ENCODE results near the gene PREB. TPM values are rescaled to one million over a fixed set of nuclear protein-coding genes. Genes with fewer than 3 reads are reported as not detected.
"Not testable (repeated sequence)": the region's sequence is repeated elsewhere in the genome, so short reads cannot be mapped to it uniquely, and the experiment has no call there.

Gene PREB
- polyA plus RNA-seq, 3 donors: 42.0 to 55.0 (median 46.4) TPM

GRCh38 chr2:27134781-27135477 is 493 bp upstream of the PREB start:
- DNase-seq (ENCODE audit: extremely low read depth in 1 of 11, low read depth in 9 of 11, low spot score in 4 of 11): no peak

- DNase-seq (ENCODE audit: extremely low read depth in 1 of 11, low read depth in 9 of 11, low spot score in 4 of 11): no peak
Observed at GRCh38 chr2:27133195-27133875, 1.1 kb downstream of the PREB start.

GRCh38 chr2:27131429-27131828 is 3.0 kb downstream of the PREB start:
- DNase-seq (ENCODE audit: extremely low read depth in 1 of 11, low read depth in 9 of 11, low spot score in 4 of 11): no peak

GRCh38 chr2:27130396-27130795 is 4.0 kb downstream of the PREB start:
- no peak for DNase-seq (ENCODE audit: extremely low read depth in 1 of 11, low read depth in 9 of 11, low spot score in 4 of 11)

- no peak for DNase-seq (ENCODE audit: extremely low read depth in 1 of 11, low read depth in 9 of 11, low spot score in 4 of 11)
Observed at GRCh38 chr2:27128668-27129571, 5.5 kb downstream of the PREB start.

GRCh38 chr2:27127883-27128667 is 6.4 kb downstream of the PREB start:
- DNase-seq (ENCODE audit: extremely low read depth in 1 of 11, low read depth in 9 of 11, low spot score in 4 of 11): no peak

GRCh38 chr2:27126252-27126710 is 8.2 kb downstream of the PREB start:
- DNase-seq (ENCODE audit: extremely low read depth in 1 of 11, low read depth in 9 of 11, low spot score in 4 of 11): no peak

GRCh38 chr2:27125104-27125503 is 9.3 kb downstream of the PREB start:
- no peak for DNase-seq (ENCODE audit: extremely low read depth in 1 of 11, low read depth in 9 of 11, low spot score in 4 of 11)

GRCh38 chr2:27123302-27124150 is 10.9 kb downstream of the PREB start, which contains the start of gene ABHD1:
Gene ABHD1, plus strand, starts transcription at chr2:27123815. Its CDS starts 134 bp downstream, at chr2:27123949.
- DNase-seq (ENCODE audit: extremely low read depth in 1 of 11, low read depth in 9 of 11, low spot score in 4 of 11): peak in 1 of 11 donors; percentile 17

GRCh38 chr2:27122791-27123190 is 11.6 kb downstream of the PREB start:
- DNase-seq (ENCODE audit: extremely low read depth in 1 of 11, low read depth in 9 of 11, low spot score in 4 of 11): no peak

- DNase-seq (ENCODE audit: extremely low read depth in 1 of 11, low read depth in 9 of 11, low spot score in 4 of 11): no peak
Observed at GRCh38 chr2:27121906-27122305, 12.5 kb downstream of the PREB start.

- DNase-seq (ENCODE audit: extremely low read depth in 1 of 11, low read depth in 9 of 11, low spot score in 4 of 11): not testable (repeated sequence)
Observed at GRCh38 chr2:27119330-27119670, 15.1 kb downstream of the PREB start.

GRCh38 chr2:27118525-27119329 is 15.7 kb downstream of the PREB start, which contains the start of gene CGREF1:
Gene CGREF1, minus strand, starts transcription at chr2:27119128. Its CDS starts 14,762 bp downstream, at chr2:27104366.
- no peak for DNase-seq (ENCODE audit: extremely low read depth in 1 of 11, low read depth in 9 of 11, low spot score in 4 of 11)

- DNase-seq (ENCODE audit: extremely low read depth in 1 of 11, low read depth in 9 of 11, low spot score in 4 of 11): no peak
Observed at GRCh38 chr2:27117995-27118524, 16.4 kb downstream of the PREB start.

- no peak for DNase-seq (ENCODE audit: extremely low read depth in 1 of 11, low read depth in 9 of 11, low spot score in 4 of 11)
Observed at GRCh38 chr2:27115519-27115918, 18.9 kb downstream of the PREB start.

GRCh38 chr2:27111392-27112078 is 22.9 kb downstream of the PREB start:
- not testable (repeated sequence) for DNase-seq (ENCODE audit: extremely low read depth in 1 of 11, low read depth in 9 of 11, low spot score in 4 of 11)

Measured in renal cortex interstitium (tissue), 11 donors.